RPMI8226 (cell line): ENCODE measurements around the gene MVD.

Experiments used
- DNase-seq: peaks from one replicate; pipeline ENCODE4 v3.0.0-alpha.2; 2015

The MVD gene

GRCh38 chr16:88638323-88639230 lies 24.3 kb downstream of the MVD start, which contains the start of gene IL17C:
TSS of gene IL17C (plus strand) at chr16:88638572. CDS start at chr16:88638642, 70 bp downstream.
- DNase-seq: peak; percentile 89

- DNase-seq: no peak
Measured at GRCh38 chr16:88636488-88637265, 26.2 kb downstream of the MVD start.

GRCh38 chr16:88635671-88636319 lies 27.1 kb downstream of the MVD start:
- no peak for DNase-seq

GRCh38 chr16:88634994-88635670 lies 27.8 kb downstream of the MVD start:
- DNase-seq: peak; percentile 39

- peak; percentile 81 for DNase-seq
Measured at GRCh38 chr16:88634141-88634993, 28.5 kb downstream of the MVD start.

GRCh38 chr16:88633684-88634140 lies 29.2 kb downstream of the MVD start:
- peak; percentile 87 for DNase-seq

- no peak for DNase-seq
Measured at GRCh38 chr16:88632587-88632930, 30.3 kb downstream of the MVD start.

GRCh38 chr16:88631920-88632586 lies 30.8 kb downstream of the MVD start:
- no peak for DNase-seq

GRCh38 chr16:88631384-88631783 lies 31.5 kb downstream of the MVD start:
- no peak for DNase-seq

- DNase-seq: no peak
Measured at GRCh38 chr16:88630941-88631340, 31.9 kb downstream of the MVD start.

GRCh38 chr16:88630433-88630832 lies 32.5 kb downstream of the MVD start:
- no peak for DNase-seq

- DNase-seq: no peak
Measured at GRCh38 chr16:88629835-88630234, 33.1 kb downstream of the MVD start.

- no peak for DNase-seq
Measured at GRCh38 chr16:88628512-88628974, 34.3 kb downstream of the MVD start.

- DNase-seq: no peak
Measured at GRCh38 chr16:88627531-88628411, 35.1 kb downstream of the MVD start.

- DNase-seq: no peak
Measured at GRCh38 chr16:88626646-88627045, 36.2 kb downstream of the MVD start.

- no peak for DNase-seq
Measured at GRCh38 chr16:88624977-88625576, 37.8 kb downstream of the MVD start.

GRCh38 chr16:88624481-88624880 lies 38.4 kb downstream of the MVD start:
- no peak for DNase-seq

GRCh38 chr16:88623858-88624257 lies 39.0 kb downstream of the MVD start:
- DNase-seq: no peak

GRCh38 chr16:88622866-88623265 lies 40.0 kb downstream of the MVD start:
- no peak for DNase-seq

- DNase-seq: no peak
Measured at GRCh38 chr16:88622125-88622524, 40.8 kb downstream of the MVD start.
